ENCODE data around the gene LCA5L.

GRCh38 chr21:39366563-39366962, 79.0 kb downstream of the LCA5L start:
- TF ChIP-seq CTCF (IDR thresholded peaks at IDR 0.05) (no peak), POLR2A (IDR thresholded peaks at IDR 0.05) (no peak), POLR2AphosphoS5 (IDR thresholded peaks at IDR 0.05) (no peak)

Data from prostate gland (tissue), 2 donors.